ENCODE results near the gene TBX4. TPM values are rescaled to one million over a fixed set of nuclear protein-coding genes. Genes with fewer than 3 reads are reported as not detected.

TBX4 gene
- total RNA-seq, 3 donors from 2014 or later, result 0.80 TPM; not detected in 2

DNA sequence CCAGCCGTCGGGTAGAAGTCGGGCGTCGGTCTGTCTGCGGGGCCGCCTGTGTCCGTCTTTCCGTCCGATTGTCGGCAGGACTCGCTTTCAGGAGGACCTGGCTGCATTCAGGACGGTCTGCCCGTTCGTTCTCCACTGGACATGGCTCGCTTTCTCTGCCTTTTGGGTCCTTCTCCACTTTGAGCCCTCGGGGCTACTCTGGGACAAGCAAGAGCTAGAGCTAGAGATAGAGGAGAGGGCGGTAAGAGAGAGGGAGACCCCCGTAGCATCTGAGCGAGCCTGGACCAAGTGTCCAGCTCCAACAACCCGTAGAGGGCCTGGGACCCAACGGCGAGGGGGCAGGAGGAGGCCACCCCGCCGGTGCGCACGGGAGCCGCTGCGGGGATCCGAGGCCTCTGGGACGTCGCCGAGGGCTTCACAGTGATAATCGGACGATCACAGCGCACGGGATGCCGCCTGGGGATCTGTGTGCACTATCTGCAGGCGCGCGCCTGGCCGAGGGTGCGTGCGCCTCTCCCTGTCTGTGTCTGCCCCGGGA lies 4.5 kb downstream of the TBX4 start:
- TF ChIP-seq POLR2A (IDR thresholded peaks at IDR 0.05), result no peak
- TF ChIP-seq POLR2AphosphoS5 (IDR thresholded peaks at IDR 0.05), result no peak
- TF ChIP-seq, protein P1, sequence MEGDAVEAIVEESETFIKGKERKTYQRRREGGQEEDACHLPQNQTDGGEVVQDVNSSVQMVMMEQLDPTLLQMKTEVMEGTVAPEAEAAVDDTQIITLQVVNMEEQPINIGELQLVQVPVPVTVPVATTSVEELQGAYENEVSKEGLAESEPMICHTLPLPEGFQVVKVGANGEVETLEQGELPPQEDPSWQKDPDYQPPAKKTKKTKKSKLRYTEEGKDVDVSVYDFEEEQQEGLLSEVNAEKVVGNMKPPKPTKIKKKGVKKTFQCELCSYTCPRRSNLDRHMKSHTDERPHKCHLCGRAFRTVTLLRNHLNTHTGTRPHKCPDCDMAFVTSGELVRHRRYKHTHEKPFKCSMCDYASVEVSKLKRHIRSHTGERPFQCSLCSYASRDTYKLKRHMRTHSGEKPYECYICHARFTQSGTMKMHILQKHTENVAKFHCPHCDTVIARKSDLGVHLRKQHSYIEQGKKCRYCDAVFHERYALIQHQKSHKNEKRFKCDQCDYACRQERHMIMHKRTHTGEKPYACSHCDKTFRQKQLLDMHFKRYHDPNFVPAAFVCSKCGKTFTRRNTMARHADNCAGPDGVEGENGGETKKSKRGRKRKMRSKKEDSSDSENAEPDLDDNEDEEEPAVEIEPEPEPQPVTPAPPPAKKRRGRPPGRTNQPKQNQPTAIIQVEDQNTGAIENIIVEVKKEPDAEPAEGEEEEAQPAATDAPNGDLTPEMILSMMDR (IDR thresholded peaks at IDR 0.05), result no peak
- DNase-seq (ENCODE audit: low spot score in 2 of 2), result peak in 1 of 2 donors; percentile 11
- H3K27me3 ChIP-seq, result peaks cover 4 to 95% of the 10 kb centered on the region in 2 donors

DNA sequence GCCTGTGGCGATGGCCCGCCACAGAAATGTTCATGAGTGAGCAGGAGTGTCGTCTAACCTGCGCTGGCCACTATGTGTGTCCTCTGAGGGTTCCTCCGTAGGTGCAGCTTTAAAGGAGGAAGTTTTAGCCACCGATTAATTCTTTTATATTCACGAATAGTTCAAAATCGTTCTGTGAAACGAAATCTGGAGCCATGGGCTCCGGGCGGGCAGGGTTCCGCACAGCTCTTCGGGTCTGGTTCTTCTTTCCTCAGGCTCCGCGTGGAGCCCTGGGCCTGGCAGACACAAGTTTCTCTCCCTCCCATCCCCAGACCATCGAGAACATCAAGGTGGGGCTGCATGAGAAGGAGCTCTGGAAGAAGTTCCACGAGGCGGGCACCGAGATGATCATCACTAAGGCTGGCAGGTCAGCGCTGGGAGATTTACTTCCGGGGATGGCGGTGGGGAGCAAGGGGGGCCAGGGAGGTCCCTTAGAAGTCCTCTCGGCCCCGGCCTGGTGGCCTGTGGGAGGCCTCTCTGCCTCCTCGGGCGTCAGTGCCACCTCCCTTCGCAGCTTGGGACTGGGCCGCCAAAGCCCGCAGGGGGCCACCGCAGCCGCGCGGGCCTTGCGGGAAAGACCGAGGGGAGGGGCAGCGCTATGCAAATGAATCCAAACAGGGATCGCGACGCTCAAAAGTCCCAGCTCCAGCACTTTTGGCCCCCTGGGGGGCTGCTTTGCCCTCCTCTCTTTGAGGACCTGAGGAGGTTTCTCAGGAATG lies 5.2 kb downstream of the TBX4 start:
- Histone ChIP-seq H3K4me1 (no peaks in the 10 kb centered on the region), H3K36me3 (no peaks in the 10 kb centered on the region), H3K9me3 (peaks cover 0 to 7% of the 10 kb centered on the region in 2 donors), H3K4me3 (peak overlapping the region in 2 of 3 donors; percentile 38 to 57), H3K27me3 (peaks cover 0 to 95% of the 10 kb centered on the region in 2 donors), H3K27ac (no peak overlapping the region)
- TF ChIP-seq POLR2A (IDR thresholded peaks at IDR 0.05) (no peak), POLR2AphosphoS5 (IDR thresholded peaks at IDR 0.05) (no peak)
- TF ChIP-seq, protein P1 (IDR thresholded peaks at IDR 0.05), result no peak
- intact Hi-C loops (cut with DNase I; ENCODE audit: low total_unique reads), result no loop called here
- peak in 1 of 2 donors; percentile 13 for DNase-seq (ENCODE audit: low spot score in 2 of 2)

More for the DNA sequence above, 4.5 kb downstream of the TBX4 start:
- Histone ChIP-seq H3K27ac (no peak overlapping the region), H3K36me3 (no peaks in the 10 kb centered on the region), H3K9me3 (peaks cover 0 to 7% of the 10 kb centered on the region in 2 donors), H3K4me3 (peak overlapping the region in 2 of 3 donors; percentile 38 to 57), H3K4me1 (peaks cover 0 to 5% of the 10 kb centered on the region in 2 donors)
- intact Hi-C loops (cut with DNase I; ENCODE audit: low total_unique reads), result no loop called here

DNA sequence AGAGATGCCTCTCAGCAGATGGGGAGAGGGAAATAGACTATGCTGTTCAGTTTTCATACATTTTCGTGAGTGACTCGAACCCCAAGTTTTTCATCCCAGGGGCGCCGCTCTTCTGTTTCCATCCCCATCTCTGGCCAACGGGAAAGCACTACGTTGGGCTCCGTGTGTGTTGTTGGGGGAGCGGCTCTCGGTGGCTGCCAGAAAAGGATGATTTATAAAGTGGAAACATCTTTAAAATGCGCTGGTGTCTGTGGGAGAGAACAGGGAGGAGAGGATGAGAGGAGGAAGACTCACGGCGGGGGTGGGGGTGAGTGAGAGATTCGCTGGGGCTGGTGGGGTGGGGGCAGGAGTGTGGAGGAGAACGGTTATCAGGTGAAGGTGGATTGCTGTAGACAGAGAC lies 5.8 kb downstream of the TBX4 start:
- TF ChIP-seq, protein P1 (IDR thresholded peaks at IDR 0.05), result no peak
- TF ChIP-seq POLR2AphosphoS5 (IDR thresholded peaks at IDR 0.05) (no peak), POLR2A (IDR thresholded peaks at IDR 0.05) (no peak)
- Histone ChIP-seq H3K4me1 (no peaks in the 10 kb centered on the region), H3K27me3 (peaks cover 0 to 94% of the 10 kb centered on the region in 2 donors), H3K27ac (no peak overlapping the region), H3K9me3 (peaks cover 0 to 7% of the 10 kb centered on the region in 2 donors), H3K36me3 (no peaks in the 10 kb centered on the region), H3K4me3 (peak overlapping the region in 2 of 3 donors; percentile 38 to 57)
- no peak for DNase-seq (ENCODE audit: low spot score in 2 of 2)
- intact Hi-C loops (cut with DNase I; ENCODE audit: low total_unique reads), result no loop called here

DNA sequence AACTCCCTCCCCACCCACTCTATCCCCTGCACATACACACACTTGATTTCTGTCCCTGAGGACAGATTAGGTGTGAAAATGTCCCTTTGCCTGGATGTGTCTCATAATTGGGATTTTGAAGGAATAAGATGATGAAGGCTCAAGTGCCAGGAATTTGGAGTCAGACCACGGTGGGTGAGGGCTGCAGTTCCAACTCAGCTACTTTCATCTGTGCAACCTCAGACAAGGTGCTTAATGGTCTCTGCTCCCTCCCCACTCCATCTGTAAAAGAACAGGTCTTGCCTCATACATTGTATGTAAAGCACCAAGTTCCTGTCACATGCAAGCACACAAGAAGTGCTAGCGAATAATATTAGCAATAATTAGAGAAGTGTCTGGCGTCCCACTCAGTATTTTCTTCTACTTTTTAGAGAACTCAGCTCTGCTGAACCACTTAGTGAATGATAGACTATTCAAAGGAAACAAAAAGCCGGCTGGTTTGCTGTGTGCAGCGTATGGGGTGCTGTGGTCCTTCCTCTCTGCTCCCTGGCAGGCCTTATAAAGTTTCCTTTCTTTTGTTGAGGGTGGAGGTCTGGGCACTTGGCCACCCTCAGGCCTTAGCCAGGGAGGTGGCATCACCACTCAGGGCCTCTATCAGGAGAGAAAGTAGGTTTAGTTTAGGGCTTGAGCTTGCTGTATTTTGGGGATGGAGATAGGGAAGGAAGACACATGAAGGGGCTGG lies 6.4 kb downstream of the TBX4 start:
- H3K36me3 ChIP-seq, result no peaks in the 10 kb centered on the region
- DNase-seq (ENCODE audit: low spot score in 2 of 2), result no peak
- no peak for TF ChIP-seq POLR2A (IDR thresholded peaks at IDR 0.05)
- TF ChIP-seq, protein P1 (IDR thresholded peaks at IDR 0.05), result no peak
- no peak for TF ChIP-seq POLR2AphosphoS5 (IDR thresholded peaks at IDR 0.05)
- no peaks in the 10 kb centered on the region for H3K4me1 ChIP-seq
- peaks cover 0 to 7% of the 10 kb centered on the region in 2 donors for H3K9me3 ChIP-seq
- peaks cover 0 to 96% of the 10 kb centered on the region in 2 donors for H3K27me3 ChIP-seq
- intact Hi-C loops (cut with DNase I; ENCODE audit: low total_unique reads), result no loop called here
- H3K4me3 ChIP-seq, result no peak overlapping the region
- no peak overlapping the region for H3K27ac ChIP-seq

All from breast epithelium (tissue), 4 donors.